ENCODE measurements around the gene RGS2. TPM values are rescaled to one million over a fixed set of nuclear protein-coding genes. Genes with fewer than 3 reads are reported as not detected.

Gene RGS2
- total and polyA plus RNA-seq, 9 of the 15 experiments (the other 6 are each of a cell fraction or from before 2014, with no cell fraction given) = 2.5 to 5.4 (median 3.8) TPM

- TF ChIP-seq GATAD2B (IDR thresholded peaks at IDR 0.05; ENCODE audit: borderline replicate concordance) (peak; percentile 66; the same call in 1 of the 2 replicates), SOX6 (IDR thresholded peaks at IDR 0.05) (peak; percentile 95), FOXJ2 (tag; IDR thresholded peaks at IDR 0.05) (peak; percentile 86), FOXP4 (CRISPR knock-in tag; IDR thresholded peaks at IDR 0.05; ENCODE audit: borderline replicate concordance) (peak; percentile 85; the same call in 1 of the 2 replicates)
Measured at GRCh38 chr1:192805832-192806323, 3.0 kb upstream of the RGS2 start (continued).

- peaks cover 6 to 14% of the 10 kb centered on the region in 2 experiments; a peak in 4 of 5 replicates for H3K4me1 ChIP-seq (replicated peaks in 1 of 2; ENCODE audit: control insufficient read depth in 2 of 2, insufficient read depth in 2 of 2, low read length in 2 of 2)
- in situ Hi-C loops (cut with MboI) = no loop called here
- no peak overlapping the region for H3K9ac ChIP-seq (ENCODE audit: insufficient read depth in 1 of 2, low read depth in 2 of 2, low read length in 2 of 2)
- peak overlapping the region; percentile 97 for H3K4me2 ChIP-seq (ENCODE audit: insufficient read depth, low read length)
- no peaks in the 10 kb centered on the region for H4K20me1 ChIP-seq (replicated peaks; ENCODE audit: control insufficient read depth, insufficient read depth, low read length)
- DNase-seq (ENCODE audit: extremely low read depth in 1 of 4, low spot score in 3 of 4) (no peak), ATAC-seq (no peak), FAIRE-seq (no peak)
- no peaks in the 10 kb centered on the region for H3K27me3 ChIP-seq (ENCODE audit: control insufficient read depth in 2 of 2, insufficient read depth in 2 of 2, low read length in 2 of 2)
- no peak overlapping the region for H3K4me3 ChIP-seq
- H3K9me3 ChIP-seq (replicated peaks; ENCODE audit: control insufficient read depth, insufficient read depth, low read depth, low read length) = no peaks in the 10 kb centered on the region
- POLR2A ChIA-PET = interaction anchor here (0.7 to 1.3 kb wide), 7 partner anchors 8 to 224 kb away, joined by 3 to 7 read pairs (median 4); no protein-coding TSS in a partner anchor
- intact Hi-C loops (cut with micrococcal nuclease) = loop anchor here (1.0 to 2.0 kb wide), 2 partner anchors 212 to 315 kb away; partner anchors contain the start of gene CDC73
- H2AFZ ChIP-seq (ENCODE audit: low read depth, low read length) = peak overlapping the region; percentile 23; the same call in 1 of the 2 replicates
- no peaks in the 10 kb centered on the region for H3K79me2 ChIP-seq (ENCODE audit: control insufficient read depth, insufficient read depth, low read length)
- CTCF ChIA-PET (ENCODE audit: low intra/inter-chr PET ratio) = interaction anchor here (3.2 kb wide), 1 partner anchor 212 kb away, joined by 25 read pairs; no protein-coding TSS in a partner anchor
- BruUV-seq (replicated peaks) = no TSS peak
- 30% methylated on average over 9 of the region's 9 CpGs for WGBS (ENCODE audit: insufficient coverage, low coverage, missing lambda C conversion rate)
- H3K9me1 ChIP-seq (ENCODE audit: control insufficient read depth, insufficient read depth, low read length) = no peaks in the 10 kb centered on the region
- H3K36me3 ChIP-seq (ENCODE audit: control insufficient read depth, insufficient read depth, low read length) = no peaks in the 10 kb centered on the region
- no peak overlapping the region for H3K27ac ChIP-seq (ENCODE audit: extremely low read depth, low read depth, low read length)
- TF ChIP-seq RAD21 (CRISPR knock-in tag; conservative IDR thresholded peaks at IDR 0.05 in 1 of 2, IDR thresholded peaks at IDR 0.05 in 1 of 2) = peak in 1 of 2 experiments; percentile 27; a peak in 1 of 4 replicates
- no peak for TF ChIP-seq ZC3H4 (CRISPR knock-in tag; IDR thresholded peaks at IDR 0.05; ENCODE audit: borderline replicate concordance)
- no peak for TF ChIP-seq CHCHD3 (CRISPR knock-in tag; IDR thresholded peaks at IDR 0.05)
- TF ChIP-seq FOXJ3 (CRISPR knock-in tag; IDR thresholded peaks at IDR 0.05) = no peak
- TF ChIP-seq DMBX1 (CRISPR knock-in tag; IDR thresholded peaks at IDR 0.05; ENCODE audit: borderline replicate concordance) = no peak
- no peak for TF ChIP-seq PURB (CRISPR knock-in tag; IDR thresholded peaks at IDR 0.05; ENCODE audit: low read depth)
- no peak for TF ChIP-seq ZBTB26 (CRISPR knock-in tag; IDR thresholded peaks at IDR 0.05)
- TF ChIP-seq ZNF717 (CRISPR knock-in tag; IDR thresholded peaks at IDR 0.05) = no peak
- TF ChIP-seq HNRNPUL1 (IDR thresholded peaks at IDR 0.05; ENCODE audit: low read length) = no peak
- no peak for TF ChIP-seq ZNF77 (CRISPR knock-in tag; IDR thresholded peaks at IDR 0.05)
- TF ChIP-seq ADNP (tag; IDR thresholded peaks at IDR 0.05) = no peak
- no peak for TF ChIP-seq HDAC8 (tag; IDR thresholded peaks at IDR 0.05)
Measured at GRCh38 chr1:192807211-192808162, 1.4 kb upstream of the RGS2 start.
